ENCODE measurements around the gene SF3B2.

GRCh38 chr11:66059966-66060680 is 8.0 kb downstream of the SF3B2 start:
- TF ChIP-seq EZH2phosphoT487 (IDR thresholded peaks at IDR 0.05; ENCODE audit: low read depth, severe bottlenecking, unreplicated experiment) = no peak
- TF ChIP-seq EZH2 (IDR thresholded peaks at IDR 0.05; ENCODE audit: borderline replicate concordance) = no peak
- TF ChIP-seq CTCF (IDR thresholded peaks at IDR 0.05; ENCODE audit: poor library complexity) = no peak
